Measurements from ENCODE around the gene ANKRD12.

Gene ANKRD12

DNA sequence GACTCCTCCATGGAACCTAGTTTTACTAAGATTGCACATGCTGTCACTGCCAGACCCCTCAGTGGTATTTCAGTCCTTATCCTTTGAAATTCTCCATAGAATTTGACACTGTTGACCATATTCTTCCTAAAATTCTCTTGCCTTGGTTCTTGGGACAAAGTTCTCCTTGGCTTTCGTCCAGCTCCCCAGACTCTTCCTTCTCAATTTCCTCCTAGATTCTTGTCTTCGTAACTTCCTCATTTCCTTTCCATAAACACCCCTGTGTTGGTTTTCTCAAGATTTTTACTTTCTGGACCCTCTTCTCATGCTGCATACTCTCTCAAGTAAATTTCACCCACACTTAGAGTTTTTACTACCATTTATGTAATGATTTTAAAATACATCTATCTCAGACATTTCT, 101.4 kb downstream of the ANKRD12 start:
- H3K4me3 Mint-ChIP-seq, result no peak overlapping the region
- peaks cover 58% of the 10 kb centered on the region for H3K36me3 Mint-ChIP-seq (ENCODE audit: low read depth)
- TF ChIP-seq, protein P1, sequence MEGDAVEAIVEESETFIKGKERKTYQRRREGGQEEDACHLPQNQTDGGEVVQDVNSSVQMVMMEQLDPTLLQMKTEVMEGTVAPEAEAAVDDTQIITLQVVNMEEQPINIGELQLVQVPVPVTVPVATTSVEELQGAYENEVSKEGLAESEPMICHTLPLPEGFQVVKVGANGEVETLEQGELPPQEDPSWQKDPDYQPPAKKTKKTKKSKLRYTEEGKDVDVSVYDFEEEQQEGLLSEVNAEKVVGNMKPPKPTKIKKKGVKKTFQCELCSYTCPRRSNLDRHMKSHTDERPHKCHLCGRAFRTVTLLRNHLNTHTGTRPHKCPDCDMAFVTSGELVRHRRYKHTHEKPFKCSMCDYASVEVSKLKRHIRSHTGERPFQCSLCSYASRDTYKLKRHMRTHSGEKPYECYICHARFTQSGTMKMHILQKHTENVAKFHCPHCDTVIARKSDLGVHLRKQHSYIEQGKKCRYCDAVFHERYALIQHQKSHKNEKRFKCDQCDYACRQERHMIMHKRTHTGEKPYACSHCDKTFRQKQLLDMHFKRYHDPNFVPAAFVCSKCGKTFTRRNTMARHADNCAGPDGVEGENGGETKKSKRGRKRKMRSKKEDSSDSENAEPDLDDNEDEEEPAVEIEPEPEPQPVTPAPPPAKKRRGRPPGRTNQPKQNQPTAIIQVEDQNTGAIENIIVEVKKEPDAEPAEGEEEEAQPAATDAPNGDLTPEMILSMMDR (IDR thresholded peaks at IDR 0.05; ENCODE audit: unreplicated experiment in 3 of 3), result no peak
- H3K4me1 Mint-ChIP-seq, result no peaks in the 10 kb centered on the region
- H3K27me3 Mint-ChIP-seq (ENCODE audit: low read depth), result no peaks in the 10 kb centered on the region
- peaks cover 7% of the 10 kb centered on the region for H3K9me3 Mint-ChIP-seq
- H3K27ac Mint-ChIP-seq, result no peak overlapping the region

DNA sequence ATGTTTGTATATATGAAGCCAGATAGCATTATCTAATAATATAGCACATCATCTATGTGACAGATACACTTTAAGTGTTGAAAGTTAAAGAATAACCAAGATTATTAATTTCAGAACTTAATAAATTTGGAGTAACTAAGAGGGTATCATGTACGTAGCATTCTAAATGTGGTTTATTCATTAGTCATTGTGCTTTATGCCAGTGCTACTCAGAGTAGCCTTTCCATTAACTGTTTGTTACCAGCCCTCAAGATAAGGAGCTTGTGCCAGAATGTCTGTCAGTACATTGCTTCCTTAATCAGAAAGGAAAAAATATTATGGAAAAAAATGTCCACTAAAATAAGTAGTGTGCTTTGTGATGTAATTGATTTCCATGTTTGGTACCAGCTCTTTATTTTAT, 103.1 kb downstream of the ANKRD12 start:
- Mint-ChIP-seq H3K27ac (no peak overlapping the region), H3K27me3 (ENCODE audit: low read depth) (no peaks in the 10 kb centered on the region), H3K36me3 (ENCODE audit: low read depth) (peaks cover 53% of the 10 kb centered on the region), H3K4me1 (no peaks in the 10 kb centered on the region), H3K4me3 (no peak overlapping the region), H3K9me3 (no peaks in the 10 kb centered on the region)
- TF ChIP-seq, protein P1 (IDR thresholded peaks at IDR 0.05; ENCODE audit: unreplicated experiment in 3 of 3), result no peak

DNA sequence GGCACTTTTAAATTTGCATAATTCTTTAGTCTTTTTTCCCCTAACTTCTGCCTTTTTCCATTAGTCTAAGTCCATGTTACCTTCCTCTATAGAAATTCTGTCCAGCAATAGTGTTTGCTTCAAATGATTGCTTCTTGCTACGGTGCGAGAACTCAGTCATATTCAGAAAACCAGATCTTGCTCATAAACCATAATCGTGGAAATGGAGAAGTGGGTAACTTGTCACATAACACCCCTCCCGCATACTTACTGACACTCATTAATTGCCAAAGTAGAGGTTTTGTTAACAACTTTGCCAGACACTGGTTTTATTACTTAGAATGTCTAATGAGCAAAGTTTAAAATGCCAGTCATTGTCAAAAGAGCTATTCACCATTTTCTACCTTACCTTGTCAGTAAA, 103.7 kb downstream of the ANKRD12 start:
- no peaks in the 10 kb centered on the region for H3K9me3 Mint-ChIP-seq
- no peak overlapping the region for H3K4me3 Mint-ChIP-seq
- TF ChIP-seq, protein P1 (IDR thresholded peaks at IDR 0.05; ENCODE audit: unreplicated experiment in 3 of 3), result no peak
- H3K36me3 Mint-ChIP-seq (ENCODE audit: low read depth), result peaks cover 49% of the 10 kb centered on the region
- no peak overlapping the region for H3K27ac Mint-ChIP-seq
- no peaks in the 10 kb centered on the region for H3K27me3 Mint-ChIP-seq (ENCODE audit: low read depth)
- no peaks in the 10 kb centered on the region for H3K4me1 Mint-ChIP-seq

DNA sequence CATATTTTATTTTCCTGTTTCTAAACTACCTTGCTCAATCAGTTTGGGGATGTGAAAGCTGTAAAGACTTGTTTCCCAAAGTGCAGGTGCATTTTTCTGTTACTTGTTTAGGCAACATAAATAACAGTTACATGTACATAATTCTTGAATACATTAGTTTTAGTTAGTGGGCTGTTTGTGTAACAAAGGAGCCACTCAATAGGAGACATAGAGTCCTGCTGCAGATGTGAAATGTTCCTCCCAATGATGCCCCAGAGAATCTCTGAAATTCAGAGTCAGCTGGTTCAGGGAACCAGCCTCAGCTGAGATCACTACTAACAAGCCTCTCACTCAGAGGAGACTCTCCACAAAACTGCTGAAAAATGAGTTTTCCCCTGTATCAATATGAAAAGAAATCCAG, 106.4 kb downstream of the ANKRD12 start:
- TF ChIP-seq, protein P1 (IDR thresholded peaks at IDR 0.05; ENCODE audit: unreplicated experiment in 3 of 3), result no peak
- no peak overlapping the region for H3K27ac Mint-ChIP-seq
- H3K36me3 Mint-ChIP-seq (ENCODE audit: low read depth), result peaks cover 24% of the 10 kb centered on the region

DNA sequence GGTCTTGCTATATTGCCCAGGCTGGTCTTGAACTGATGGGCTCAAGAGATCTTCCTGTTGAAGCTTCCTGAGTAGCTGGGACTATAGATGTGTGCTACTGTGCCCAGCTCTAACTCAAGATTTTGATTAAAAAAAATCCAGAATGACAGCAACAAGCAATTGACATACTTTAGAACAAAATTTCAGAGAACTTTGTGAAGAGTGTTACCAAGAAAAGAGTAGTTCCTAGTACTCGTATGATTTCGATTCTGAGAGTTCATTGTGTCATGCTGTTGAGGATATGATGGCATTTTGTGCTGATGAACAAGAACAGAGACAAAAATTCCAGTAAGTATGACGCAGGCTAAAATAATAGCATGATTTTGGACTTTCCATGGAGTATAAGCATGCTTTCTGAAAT, 107.8 kb downstream of the ANKRD12 start:
- Mint-ChIP-seq H3K27me3 (ENCODE audit: low read depth) (no peaks in the 10 kb centered on the region), H3K27ac (no peak overlapping the region), H3K4me3 (no peak overlapping the region), H3K4me1 (no peaks in the 10 kb centered on the region), H3K36me3 (ENCODE audit: low read depth) (peaks cover 23% of the 10 kb centered on the region), H3K9me3 (no peaks in the 10 kb centered on the region)
- TF ChIP-seq, protein P1 (IDR thresholded peaks at IDR 0.05; ENCODE audit: unreplicated experiment in 3 of 3), result no peak

More for the DNA sequence above, 106.4 kb downstream of the ANKRD12 start:
- no peaks in the 10 kb centered on the region for H3K9me3 Mint-ChIP-seq
- H3K27me3 Mint-ChIP-seq (ENCODE audit: low read depth), result no peaks in the 10 kb centered on the region
- no peaks in the 10 kb centered on the region for H3K4me1 Mint-ChIP-seq
- no peak overlapping the region for H3K4me3 Mint-ChIP-seq

DNA sequence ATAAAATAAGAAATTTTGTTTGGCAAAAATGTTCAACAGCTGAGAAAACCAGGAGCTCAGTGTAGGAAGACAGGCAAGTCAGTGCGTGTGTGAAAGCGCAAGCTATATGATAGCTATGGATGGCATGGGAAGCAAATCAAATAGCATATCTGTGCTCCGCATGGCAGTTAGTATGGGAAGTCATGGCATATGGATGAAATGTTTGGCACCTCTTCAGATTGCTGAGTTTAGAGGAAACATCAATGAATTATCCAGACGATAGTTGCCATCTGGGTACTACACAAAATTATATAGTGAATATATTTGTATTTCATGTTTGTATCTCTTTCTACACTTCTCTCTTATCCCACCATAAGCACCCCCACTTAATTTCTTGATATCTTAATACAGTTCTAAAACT, 112.1 kb downstream of the ANKRD12 start:
- peaks cover 2% of the 10 kb centered on the region for H3K9me3 Mint-ChIP-seq
- no peak overlapping the region for H3K27ac Mint-ChIP-seq
- no peaks in the 10 kb centered on the region for H3K27me3 Mint-ChIP-seq (ENCODE audit: low read depth)
- H3K36me3 Mint-ChIP-seq (ENCODE audit: low read depth), result peaks cover 25% of the 10 kb centered on the region
- H3K4me1 Mint-ChIP-seq, result no peaks in the 10 kb centered on the region
- TF ChIP-seq, protein P1 (IDR thresholded peaks at IDR 0.05; ENCODE audit: unreplicated experiment in 3 of 3), result no peak
- H3K4me3 Mint-ChIP-seq, result no peak overlapping the region
